RPMI7951 (cell line): ENCODE results near the gene ZNF24. TPM values are rescaled to one million over a fixed set of nuclear protein-coding genes. Genes with fewer than 3 reads are reported as not detected.

Source experiments
- DNase-seq: peaks from one replicate; pipeline ENCODE4 v3.0.0-alpha.2; 2012; ENCODE audit warnings: low read depth
- total RNA-seq: library from RNA; depleted of rRNA; stranded (reverse); fragments of >200 nt; shearing (Covaris generic); gene quantifications from 2 replicates; pipeline ENCODE4 v1.2.3, GENCODE V29; 2014; rRNA removed

Gene ZNF24
- total RNA-seq, 1 experiment from 2014 or later: 29.9 TPM

DNA sequence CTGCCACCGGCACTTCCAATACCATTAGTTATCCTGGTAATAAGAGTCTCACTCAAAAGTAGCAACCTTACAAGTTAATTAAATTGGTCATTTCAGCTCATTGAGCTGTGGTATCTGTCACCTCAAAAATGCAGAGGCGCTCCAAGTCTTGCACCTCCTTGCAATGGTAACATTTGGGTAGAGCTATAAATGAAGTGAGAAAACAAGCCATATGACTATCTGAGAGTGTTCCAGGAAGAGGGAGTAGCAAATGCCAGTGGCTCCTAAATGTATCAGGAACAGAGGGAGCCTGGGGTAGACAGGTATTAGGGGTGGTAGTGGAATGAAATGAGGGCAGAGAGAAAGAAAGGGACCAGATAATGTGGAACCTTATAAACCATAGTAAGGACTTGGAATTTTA, 48.2 kb downstream of the ZNF24 start:
- DNase-seq: no peak

DNA sequence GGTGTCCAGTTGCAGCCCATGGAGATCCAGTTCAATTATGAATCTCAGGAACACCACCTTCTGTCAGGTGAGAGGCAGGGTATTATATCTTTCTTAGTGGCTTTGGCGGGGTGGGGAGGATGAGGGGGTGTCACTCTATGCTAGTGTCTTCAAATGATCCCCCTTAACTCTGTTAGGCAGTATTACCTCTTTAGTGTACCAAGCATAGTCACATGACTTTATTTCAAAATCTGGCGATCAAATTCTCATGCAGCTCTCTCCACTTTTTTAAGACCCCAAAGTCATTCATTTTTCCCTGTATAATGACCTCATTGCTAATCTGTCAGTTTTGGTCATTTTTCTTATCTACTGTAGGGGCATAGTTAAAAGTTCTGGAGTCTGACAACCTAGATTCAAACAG, 53.1 kb downstream of the ZNF24 start:
- no peak for DNase-seq

DNA sequence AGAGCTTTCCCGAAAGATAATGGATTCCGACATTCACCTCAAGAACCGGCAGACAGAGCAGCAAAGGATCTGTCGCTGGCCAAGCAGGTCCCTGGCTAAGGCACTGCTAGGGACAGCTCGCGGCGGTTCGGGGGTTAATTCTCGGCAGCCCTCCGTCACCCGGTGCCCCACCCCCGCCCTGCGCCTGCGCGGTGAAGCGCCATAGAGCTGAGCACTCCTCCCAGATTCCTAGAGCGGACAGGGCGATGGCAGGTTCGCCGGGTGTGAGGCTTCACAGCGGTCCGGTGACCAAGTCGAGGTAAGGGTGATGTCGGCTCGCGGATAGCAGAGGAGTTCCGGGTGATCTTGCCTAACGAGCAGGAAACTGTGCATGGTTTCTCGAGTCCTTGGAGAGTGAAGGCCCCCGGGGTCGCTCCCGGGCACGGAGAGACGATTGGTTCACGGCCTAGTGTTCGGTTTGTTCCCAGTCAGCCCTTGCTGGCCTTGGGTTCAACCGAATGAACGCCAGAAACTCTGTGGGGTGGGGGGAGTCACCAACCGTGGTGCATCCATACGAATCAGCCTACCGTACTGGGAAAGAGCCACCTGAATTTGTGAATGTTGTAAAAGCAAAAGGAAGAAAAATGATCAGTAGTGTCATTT, 54.0 kb downstream of the ZNF24 start, which contains the start of gene ZSCAN30:
TSS of gene ZSCAN30 (minus strand) at position 136 of the 642 bp plus-strand sequence. CDS start 25,877 bp downstream, outside the sequence.
- peak; percentile 91 for DNase-seq

DNA sequence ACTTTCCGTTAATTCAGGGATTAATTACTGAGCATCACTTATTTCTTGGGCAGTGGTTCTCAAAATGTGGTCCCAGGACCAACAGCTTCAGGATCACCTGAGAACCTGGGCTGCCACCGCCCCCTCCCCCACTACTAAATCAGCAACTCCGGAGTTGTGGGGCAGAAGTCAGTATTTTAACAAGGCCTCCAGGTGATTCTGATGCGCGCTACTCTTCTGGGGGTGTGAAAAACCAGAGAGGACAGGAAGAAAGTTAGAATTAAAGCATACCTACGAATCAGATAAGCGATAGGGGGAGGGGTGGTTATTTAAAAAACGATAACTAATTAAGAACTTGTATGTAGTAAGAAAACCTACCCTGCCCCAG, 54.5 kb downstream of the ZNF24 start:
- DNase-seq: no peak

DNA sequence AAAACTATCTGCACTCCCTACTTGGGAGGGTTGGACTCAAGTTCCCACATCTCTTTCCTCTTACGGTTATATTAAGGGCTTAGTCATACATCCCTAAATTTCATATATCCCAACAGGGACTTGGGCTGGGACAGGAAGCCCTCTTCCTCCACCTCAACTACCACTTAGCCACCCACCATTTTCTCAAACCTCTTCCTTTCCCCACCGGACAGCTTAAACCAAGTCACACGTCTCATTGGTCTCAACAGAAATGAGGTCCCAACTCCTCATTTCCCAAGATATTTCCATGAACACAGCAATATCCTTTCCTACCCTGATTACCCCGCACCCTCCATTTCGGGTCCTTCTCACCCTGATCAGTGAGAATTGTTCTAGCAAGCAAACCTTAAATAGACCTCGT, 54.9 kb downstream of the ZNF24 start:
- DNase-seq: peak; percentile 22

DNA sequence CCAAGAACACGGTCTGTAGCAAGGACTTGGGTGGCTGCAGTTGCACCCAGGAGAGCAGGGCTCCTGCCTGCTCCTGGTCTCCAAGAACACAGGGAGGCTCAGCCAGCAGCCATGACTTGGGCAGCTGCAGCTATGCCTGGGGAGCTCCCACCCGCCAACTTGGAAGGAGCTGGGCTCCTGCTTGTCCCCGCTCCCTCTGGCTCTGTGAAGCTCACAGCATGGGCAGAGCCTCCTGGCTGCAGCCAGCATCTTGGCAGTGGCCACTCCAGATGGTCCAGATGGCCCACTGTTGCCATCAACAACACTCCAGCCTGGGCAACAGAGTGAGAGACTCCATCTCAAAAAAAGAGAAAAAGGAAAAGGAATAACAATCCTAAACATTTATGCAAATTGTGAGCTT, 59.4 kb downstream of the ZNF24 start:
- DNase-seq: no peak

DNA sequence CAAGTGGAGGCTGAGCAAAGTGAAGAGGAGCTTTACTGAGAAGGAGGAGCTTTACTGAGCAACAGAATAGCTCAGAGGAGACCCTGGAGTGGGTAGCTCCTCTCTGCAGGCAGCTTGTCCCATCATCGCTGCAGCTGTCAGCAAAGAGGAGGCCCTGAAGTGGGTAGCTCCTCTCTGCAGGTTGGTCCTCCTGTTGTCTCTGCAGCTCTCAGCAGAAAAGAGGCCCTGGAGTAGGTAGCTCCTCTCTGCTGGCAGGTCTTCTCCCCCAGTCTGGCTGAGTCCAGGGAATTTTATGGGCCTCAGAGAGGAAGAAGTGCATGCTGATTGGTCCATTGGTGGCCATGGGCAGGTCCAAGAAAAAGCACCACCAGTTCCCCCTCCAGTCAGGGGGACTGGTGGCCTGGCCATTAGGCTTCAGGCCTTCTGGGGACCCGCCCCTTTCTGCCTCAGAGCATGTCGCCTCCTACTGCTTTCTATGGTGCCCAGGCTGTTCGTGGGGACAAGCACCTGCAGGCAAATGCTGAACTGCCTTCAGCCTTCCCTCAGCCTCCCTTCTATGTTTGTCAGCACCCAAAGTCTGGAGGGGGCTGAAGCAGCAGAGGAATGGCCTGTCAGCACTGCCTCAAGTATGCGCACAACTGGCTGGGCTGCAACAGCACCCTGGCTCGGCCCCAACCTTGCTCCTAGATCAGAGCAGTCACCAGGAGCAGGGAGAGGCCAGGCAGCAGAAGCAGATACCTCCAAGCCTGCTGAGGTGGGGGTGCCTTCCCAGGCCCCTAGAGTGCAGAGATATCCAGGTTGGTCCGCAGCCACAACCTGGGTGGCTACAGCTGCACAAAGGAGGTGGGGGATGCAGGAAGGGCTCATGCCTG, 60.1 kb downstream of the ZNF24 start:
- no peak for DNase-seq

DNA sequence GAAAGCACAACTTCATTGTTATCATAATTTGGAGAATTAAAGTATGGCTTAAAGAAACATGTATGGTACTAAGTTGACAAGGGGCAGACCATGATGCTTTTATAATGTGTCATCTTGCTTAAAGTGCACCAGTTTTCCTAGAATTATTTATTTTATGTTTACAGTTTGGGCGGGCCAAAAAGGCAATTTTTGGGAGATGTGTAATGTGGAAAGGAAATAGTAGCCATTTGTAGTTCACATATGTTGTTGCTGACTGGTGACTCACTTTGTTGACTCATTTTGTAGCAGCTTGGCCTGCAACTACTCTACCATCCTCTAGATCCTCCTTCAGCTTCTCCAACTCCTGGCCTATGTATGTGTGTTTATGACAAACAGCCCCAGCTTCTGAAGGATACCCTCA, 61.9 kb downstream of the ZNF24 start:
- peak; percentile 76 for DNase-seq

Other genes starting within 250 kb of the ZNF24 start
- gene ZNF397, start 103.4 kb downstream of the ZNF24 start, total RNA-seq: 4.0 and 5.3 TPM in 2 replicates
- gene ZSCAN30, start 54.2 kb downstream of the ZNF24 start, total RNA-seq: 6.6 and 10.6 TPM in 2 replicates
- 1.1 and 2.2 TPM in 2 replicates for gene ZNF396, start 32.9 kb upstream of the ZNF24 start, total RNA-seq
- gene INO80C, start 153.5 kb upstream of the ZNF24 start, total RNA-seq: 1.7 and 3.4 TPM in 2 replicates
- gene GALNT1, start 237.3 kb upstream of the ZNF24 start, total RNA-seq: 28.3 and 37.1 TPM in 2 replicates